ENCODE results near the gene SERPINB6.
"Not testable (repeated sequence)": the region's sequence is repeated elsewhere in the genome, so short reads cannot be mapped to it uniquely, and the experiment has no call there.

Gene SERPINB6

GRCh38 chr6:2953098-2953497 is 18.3 kb downstream of the SERPINB6 start:
- no peak for DNase-seq

GRCh38 chr6:2952557-2953095 is 18.7 kb downstream of the SERPINB6 start:
- peak; percentile 29 for DNase-seq

GRCh38 chr6:2951728-2952127 is 19.6 kb downstream of the SERPINB6 start:
- no peak for DNase-seq

GRCh38 chr6:2950713-2951112 is 20.7 kb downstream of the SERPINB6 start:
- DNase-seq, result no peak

- DNase-seq, result no peak
Measured at GRCh38 chr6:2949536-2950083, 21.8 kb downstream of the SERPINB6 start.

GRCh38 chr6:2949121-2949520 is 22.2 kb downstream of the SERPINB6 start:
- DNase-seq, result no peak

- DNase-seq, result no peak
Measured at GRCh38 chr6:2948228-2949025, 22.9 kb downstream of the SERPINB6 start.

GRCh38 chr6:2947445-2947844 is 23.9 kb downstream of the SERPINB6 start:
- DNase-seq, result no peak

- DNase-seq, result no peak
Measured at GRCh38 chr6:2945153-2945452, 26.3 kb downstream of the SERPINB6 start.

GRCh38 chr6:2944405-2945152 is 26.8 kb downstream of the SERPINB6 start:
- DNase-seq, result no peak

- DNase-seq, result no peak
Measured at GRCh38 chr6:2943564-2943955, 27.8 kb downstream of the SERPINB6 start.

- DNase-seq, result no peak
Measured at GRCh38 chr6:2942914-2943563, 28.3 kb downstream of the SERPINB6 start.

- not testable (repeated sequence) for DNase-seq
Measured at GRCh38 chr6:2942116-2942515, 29.3 kb downstream of the SERPINB6 start.

GRCh38 chr6:2940851-2941250 is 30.5 kb downstream of the SERPINB6 start:
- no peak for DNase-seq

GRCh38 chr6:2940010-2940850 is 31.1 kb downstream of the SERPINB6 start:
- DNase-seq, result no peak

- DNase-seq, result no peak
Measured at GRCh38 chr6:2939315-2940009, 31.9 kb downstream of the SERPINB6 start.

- DNase-seq, result no peak
Measured at GRCh38 chr6:2938632-2939083, 32.7 kb downstream of the SERPINB6 start.

- DNase-seq, result no peak
Measured at GRCh38 chr6:2938004-2938631, 33.2 kb downstream of the SERPINB6 start.

GRCh38 chr6:2937627-2938003 is 33.8 kb downstream of the SERPINB6 start:
- DNase-seq, result no peak

- DNase-seq, result no peak
Measured at GRCh38 chr6:2935566-2936291, 35.6 kb downstream of the SERPINB6 start.

- no peak for DNase-seq
Measured at GRCh38 chr6:2934057-2934456, 37.3 kb downstream of the SERPINB6 start.
